Measurements from ENCODE around the gene THAP11.

GRCh38 chr16:67856927-67857546 lies 14.9 kb downstream of the THAP11 start:
- TF ChIP-seq CTCF (IDR thresholded peaks at IDR 0.05; ENCODE audit: poor library complexity, severe bottlenecking) (no peak), RAD21 (conservative IDR thresholded peaks at IDR 0.05) (no peak), EP300 (conservative IDR thresholded peaks at IDR 0.05; ENCODE audit: poor library complexity, severe bottlenecking) (no peak), TAF1 (IDR thresholded peaks at IDR 0.05; ENCODE audit: low read depth) (no peak), EZH2 (IDR thresholded peaks at IDR 0.05; ENCODE audit: borderline replicate concordance, insufficient read depth, low read length, poor library complexity, severe bottlenecking) (no peak), POLR2AphosphoS5 (IDR thresholded peaks at IDR 0.05) (no peak), SMC3 (conservative IDR thresholded peaks at IDR 0.05; ENCODE audit: poor library complexity) (no peak), MXI1 (conservative IDR thresholded peaks at IDR 0.05; ENCODE audit: poor library complexity, severe bottlenecking) (no peak), REST (IDR thresholded peaks at IDR 0.05; ENCODE audit: borderline replicate concordance) (no peak)

Data from neural cell (in vitro differentiated cells).